Ectodermal cell (in vitro differentiated cells): ENCODE measurements around the gene DPM1.

Experiments used
- H3K27ac ChIP-seq: 2 replicates; pipeline ENCODE4 v1.7.0; 2013; ENCODE audit warnings: mild to moderate bottlenecking, low read depth, low read length; ENCODE audit not compliant: insufficient read depth, poor library complexity, severe bottlenecking
- H3K27me3 ChIP-seq: 2 replicates; pipeline ENCODE4 v1.7.0; 2013; ENCODE audit warnings: mild to moderate bottlenecking, low read length; ENCODE audit not compliant: insufficient read depth, control insufficient read depth, poor library complexity, severe bottlenecking
- H3K36me3 ChIP-seq: one replicate; pipeline ENCODE4 v1.7.0; 2013; ENCODE audit warnings: low read length; ENCODE audit not compliant: control insufficient read depth, insufficient read depth
- H3K4me1 ChIP-seq: one replicate; pipeline ENCODE4 v1.7.0; 2013; ENCODE audit warnings: low read length; ENCODE audit not compliant: control insufficient read depth, insufficient read depth
- H3K4me3 ChIP-seq: 2 replicates; pipeline ENCODE4 v1.7.0; 2013; ENCODE audit warnings: low read depth, low read length, control low read depth; ENCODE audit not compliant: insufficient read depth
- H3K9me3 ChIP-seq: 2 replicates; pipeline ENCODE4 v1.7.0; 2013; ENCODE audit warnings: mild to moderate bottlenecking, low read length, moderate library complexity; ENCODE audit not compliant: control insufficient read depth
- WGBS, 2 experiments: methylation state at CpG; one replicate each; pipeline ENCODE4 v1.1.7; 2013; ENCODE audit warnings: missing lambda C conversion rate in 2 of 2; 5-methylcytosine and 5-hydroxymethylcytosine counted together

Gene DPM1

DNA sequence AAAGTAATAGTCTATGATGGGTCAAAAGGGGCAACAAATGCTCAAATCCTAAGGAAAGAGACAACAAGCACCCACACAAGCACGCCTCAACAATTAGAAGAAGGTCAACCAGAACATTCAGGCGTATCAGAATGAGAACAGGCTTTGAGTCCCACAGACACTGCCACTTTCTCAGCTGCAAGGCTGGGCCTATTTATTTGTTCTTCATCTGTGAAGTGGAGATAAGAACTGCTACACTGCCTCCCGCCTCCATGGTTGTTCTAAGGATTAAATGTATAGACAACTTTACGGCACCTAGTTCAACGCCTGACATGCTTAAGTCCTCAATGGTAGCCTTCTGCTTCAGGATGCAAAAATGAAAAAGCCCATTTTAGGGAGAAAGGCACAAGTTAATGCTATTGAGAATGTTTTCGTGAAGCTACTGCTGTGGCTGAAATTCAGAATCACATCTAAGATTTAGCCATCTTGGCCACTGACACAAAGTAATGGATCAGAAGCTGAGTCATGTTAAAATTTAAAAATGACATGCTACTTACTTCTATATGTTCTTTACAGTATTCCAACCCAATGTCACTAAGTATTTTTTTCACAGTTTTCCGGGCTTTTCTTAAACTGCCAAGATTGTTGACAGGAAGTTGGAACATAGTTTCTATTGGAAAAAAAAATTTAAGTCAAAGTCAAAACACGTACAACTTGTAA is 54.8 kb downstream of the DPM1 start:
- 96 to 99% methylated on average over 7 of the region's 8 CpGs for WGBS, 2 experiments
- peaks cover 22% of the 10 kb centered on the region for H3K36me3 ChIP-seq
- H3K9me3 ChIP-seq = no peaks in the 10 kb centered on the region
- no peaks in the 10 kb centered on the region for H3K4me1 ChIP-seq
- no peaks in the 10 kb centered on the region for H3K27me3 ChIP-seq
- H3K27ac ChIP-seq = no peak overlapping the region
- H3K4me3 ChIP-seq = no peak overlapping the region

- Histone ChIP-seq H3K4me1 (no peaks in the 10 kb centered on the region), H3K27me3 (no peaks in the 10 kb centered on the region), H3K4me3 (no peak overlapping the region), H3K9me3 (no peaks in the 10 kb centered on the region), H3K36me3 (peaks cover 39% of the 10 kb centered on the region), H3K27ac (no peak overlapping the region)
- no CpG with 5 or more reads among the region's 1 CpG for WGBS, 2 experiments
These were observed 57.0 kb downstream of the DPM1 start for GRCh38 chr20:50901301-50901700.

DNA sequence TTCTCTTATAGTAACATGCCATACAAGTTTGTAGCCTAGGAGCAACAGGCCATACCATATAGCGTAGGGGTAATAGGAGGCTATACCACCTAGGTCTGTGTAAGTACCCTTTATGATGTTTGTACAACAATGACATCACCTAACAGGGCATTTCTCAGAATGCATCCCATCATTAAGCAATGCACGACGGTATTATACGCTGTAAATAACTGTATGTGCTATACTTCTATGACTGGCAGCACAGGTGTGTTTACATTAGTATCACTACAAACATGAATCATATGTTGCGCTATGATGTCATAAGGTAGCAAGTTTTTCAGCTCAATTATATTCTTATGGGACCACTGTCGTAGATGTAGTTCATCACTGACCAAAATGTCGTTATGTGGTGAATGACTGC is 58.1 kb downstream of the DPM1 start:
- Histone ChIP-seq H3K27me3 (no peaks in the 10 kb centered on the region), H3K4me1 (no peaks in the 10 kb centered on the region), H3K36me3 (peaks cover 39% of the 10 kb centered on the region), H3K4me3 (no peak overlapping the region), H3K9me3 (no peaks in the 10 kb centered on the region), H3K27ac (no peak overlapping the region)
- WGBS, 2 experiments = 97 to 99% methylated on average over 6 to 7 of the region's 7 CpGs

GRCh38 chr20:50898475-50898874 is 59.9 kb downstream of the DPM1 start:
- WGBS, 2 experiments = 83 to 96% methylated on average over 1 of the region's 1 CpG
- Histone ChIP-seq H3K4me3 (no peak overlapping the region), H3K27me3 (no peaks in the 10 kb centered on the region), H3K4me1 (no peaks in the 10 kb centered on the region), H3K9me3 (no peaks in the 10 kb centered on the region), H3K36me3 (peaks cover 52% of the 10 kb centered on the region), H3K27ac (no peak overlapping the region)

GRCh38 chr20:50895111-50895830 is 63.1 kb downstream of the DPM1 start:
- peaks cover 67% of the 10 kb centered on the region for H3K36me3 ChIP-seq
- H3K4me3 ChIP-seq = no peak overlapping the region
- H3K27me3 ChIP-seq = no peaks in the 10 kb centered on the region
- H3K9me3 ChIP-seq = no peaks in the 10 kb centered on the region
- H3K27ac ChIP-seq = no peak overlapping the region
- no peaks in the 10 kb centered on the region for H3K4me1 ChIP-seq
- 89 to 98% methylated on average over 7 to 8 of the region's 8 CpGs for WGBS, 2 experiments

- Histone ChIP-seq H3K27me3 (no peaks in the 10 kb centered on the region), H3K9me3 (no peaks in the 10 kb centered on the region), H3K4me1 (no peaks in the 10 kb centered on the region), H3K36me3 (peaks cover 66% of the 10 kb centered on the region), H3K4me3 (no peak overlapping the region), H3K27ac (no peak overlapping the region)
- WGBS, 2 experiments = 96% methylated on average over 7 of the region's 7 CpGs
These were observed 64.7 kb downstream of the DPM1 start for GRCh38 chr20:50893620-50894019.

DNA sequence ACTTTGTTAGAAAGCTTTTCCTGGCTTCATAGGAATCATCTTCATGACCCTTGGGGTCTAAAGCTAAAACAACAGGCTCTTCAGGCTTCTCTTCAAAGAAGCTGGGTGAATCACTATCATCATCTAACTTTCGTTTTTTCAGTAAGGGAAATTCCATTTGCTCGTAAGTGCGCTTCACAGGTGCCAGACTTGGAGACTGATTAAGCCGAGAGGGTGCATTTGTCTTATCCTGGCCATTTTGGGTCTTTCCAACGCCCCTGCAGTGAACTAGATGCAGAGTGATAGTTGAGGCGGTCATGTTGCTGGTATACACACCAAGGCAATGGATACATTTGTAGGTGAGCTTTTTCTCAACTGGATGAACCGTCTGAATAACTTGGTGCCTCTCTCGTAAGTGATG is 65.9 kb downstream of the DPM1 start:
- no peak overlapping the region for H3K4me3 ChIP-seq
- H3K4me1 ChIP-seq = no peaks in the 10 kb centered on the region
- WGBS, 2 experiments = 97% methylated on average over 8 of the region's 8 CpGs
- peaks cover 62% of the 10 kb centered on the region for H3K36me3 ChIP-seq
- no peaks in the 10 kb centered on the region for H3K27me3 ChIP-seq
- H3K27ac ChIP-seq = no peak overlapping the region
- H3K9me3 ChIP-seq = no peaks in the 10 kb centered on the region

- H3K4me1 ChIP-seq = no peaks in the 10 kb centered on the region
- H3K9me3 ChIP-seq = no peaks in the 10 kb centered on the region
- H3K4me3 ChIP-seq = no peak overlapping the region
- no peaks in the 10 kb centered on the region for H3K27me3 ChIP-seq
- H3K27ac ChIP-seq = no peak overlapping the region
- peaks cover 53% of the 10 kb centered on the region for H3K36me3 ChIP-seq
- WGBS, 2 experiments = 95 to 97% methylated on average over 5 of the region's 5 CpGs
These were observed 67.2 kb downstream of the DPM1 start for GRCh38 chr20:50891138-50891537.

DNA sequence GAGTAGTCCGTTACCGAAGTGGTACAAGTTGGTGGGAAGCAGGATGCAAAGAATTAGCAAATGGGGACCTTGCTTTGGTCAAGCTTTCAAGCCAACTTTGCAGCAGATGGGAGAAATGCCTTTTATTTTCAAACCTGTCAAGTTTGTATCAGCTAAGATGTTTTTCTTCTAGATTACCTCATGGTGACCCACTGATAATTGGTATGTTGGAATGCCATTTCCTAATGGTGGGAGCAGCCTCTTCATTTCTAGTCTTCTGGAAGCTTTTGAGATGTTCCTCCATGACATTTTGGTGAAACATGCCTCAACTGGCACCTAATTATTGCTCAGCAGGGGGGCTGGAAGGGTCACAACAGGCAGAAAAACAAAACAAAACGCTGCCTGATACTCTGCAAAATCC is 70.8 kb downstream of the DPM1 start:
- Histone ChIP-seq H3K36me3 (peaks cover 31% of the 10 kb centered on the region), H3K9me3 (no peaks in the 10 kb centered on the region), H3K27me3 (no peaks in the 10 kb centered on the region), H3K4me3 (no peak overlapping the region), H3K27ac (no peak overlapping the region), H3K4me1 (no peaks in the 10 kb centered on the region)
- WGBS, 2 experiments = 91 to 93% methylated on average over 3 of the region's 3 CpGs

GRCh38 chr20:50886184-50886790 is 72.0 kb downstream of the DPM1 start:
- Histone ChIP-seq H3K27me3 (no peaks in the 10 kb centered on the region), H3K36me3 (peaks cover 21% of the 10 kb centered on the region), H3K4me3 (no peak overlapping the region), H3K9me3 (no peaks in the 10 kb centered on the region), H3K4me1 (no peaks in the 10 kb centered on the region), H3K27ac (no peak overlapping the region)
- WGBS, 2 experiments = 93% methylated on average over 12 of the region's 12 CpGs
